IMR-90 (cell line): Measurements from ENCODE around the gene SLC6A16. TPM values are rescaled to one million over a fixed set of nuclear protein-coding genes. Genes with fewer than 3 reads are reported as not detected.

Experiments
- ATAC-seq: fragments of 200-7000 bp; cut with Tn5 transposase; 2 replicates; pipeline ENCODE4 v1.9.1; 2020; ENCODE audit warnings: low read depth, mild to moderate bottlenecking, moderate library complexity
- BruUV-seq: library from RNA; stranded (reverse); fragments of 400-500 nt; replicated peaks from 2 replicates; lab custom pipeline; 2021; lab: Mats Ljungman, UMichigan
- CTCF ChIA-PET: fragments of 300-600 bp; formaldehyde crosslinking; extraction: SDS; loops from one replicate; lab custom pipeline; 2021; ENCODE audit warnings: antibody characterized with exemption; lab: Yijun Ruan, JAX
- POLR2A ChIA-PET: fragments of 300-600 bp; sonication (Branson Sonifier 250); formaldehyde crosslinking; loops from one replicate; lab custom pipeline; 2022; ENCODE audit warnings: antibody characterized with exemption; ENCODE audit not compliant: unreplicated experiment; lab: Charles Lee
- DNase-seq: peaks from one replicate; pipeline ENCODE4 v3.0.0; 2013
- H2AFZ ChIP-seq: replicated peaks from 2 replicates; pipeline ENCODE3; 2013; ENCODE audit warnings: low read length, mild to moderate bottlenecking; ENCODE audit not compliant: poor library complexity
- H2AK5ac ChIP-seq: 2 replicates; pipeline ENCODE4 v1.6.1; 2013; ENCODE audit warnings: low read depth, low read length, inconsistent platforms
- H2AK9ac ChIP-seq: replicated peaks from 2 replicates; pipeline ENCODE3; 2013; ENCODE audit warnings: mild to moderate bottlenecking, low read depth, low read length, moderate library complexity; ENCODE audit not compliant: poor library complexity
- H2BK120ac ChIP-seq: 2 replicates; pipeline ENCODE4 v1.6.1; 2013; ENCODE audit warnings: low read depth, low read length, inconsistent platforms
- H2BK15ac ChIP-seq: 3 replicates; pipeline ENCODE4 v1.6.1; 2013; ENCODE audit warnings: low read depth, low read length, inconsistent platforms
- H2BK20ac ChIP-seq: 2 replicates; pipeline ENCODE4 v1.6.1; 2013; ENCODE audit warnings: low read depth, mild to moderate bottlenecking, inconsistent platforms, low read length, moderate library complexity
- H2BK5ac ChIP-seq: 2 replicates; pipeline ENCODE4 v1.6.1; 2013; ENCODE audit warnings: mild to moderate bottlenecking, low read depth, low read length, inconsistent platforms; ENCODE audit not compliant: poor library complexity, severe bottlenecking
- H3K14ac ChIP-seq: replicated peaks from 2 replicates; pipeline ENCODE4 v1.6.1; 2013; ENCODE audit warnings: low read depth, low read length, inconsistent platforms
- H3K18ac ChIP-seq: 2 replicates; pipeline ENCODE4 v1.6.1; 2013; ENCODE audit warnings: low read depth, low read length, control low read depth
- H3K23ac ChIP-seq: 2 replicates; pipeline ENCODE4 v1.6.1; 2013; ENCODE audit warnings: low read depth, low read length, inconsistent platforms
- H3K27ac ChIP-seq: 2 replicates; pipeline ENCODE4 v1.5.1; 2013; ENCODE audit warnings: mild to moderate bottlenecking, control low read depth, low read length; ENCODE audit not compliant: insufficient read depth
- H3K27me3 ChIP-seq: 2 replicates; pipeline ENCODE4 v1.6.1; 2013; ENCODE audit warnings: low read length; ENCODE audit not compliant: control insufficient read depth, insufficient read depth
- H3K36me3 ChIP-seq: 2 replicates; pipeline ENCODE4 v1.6.1; 2013; ENCODE audit warnings: low read length, mixed read lengths; ENCODE audit not compliant: control insufficient read depth, insufficient read depth
- H3K4ac ChIP-seq: 2 replicates; pipeline ENCODE4 v1.6.1; 2013; ENCODE audit warnings: low read depth, low read length, inconsistent platforms
- H3K4me1 ChIP-seq: 2 replicates; pipeline ENCODE4 v1.6.1; 2013; ENCODE audit warnings: low read length, mixed read lengths; ENCODE audit not compliant: control insufficient read depth, insufficient read depth
- H3K4me2 ChIP-seq: 2 replicates; pipeline ENCODE4 v1.6.1; 2013; ENCODE audit warnings: low read depth, mild to moderate bottlenecking, control low read depth, low read length, moderate library complexity
- H3K4me3 ChIP-seq: 2 replicates; pipeline ENCODE4 v1.5.1; 2013; ENCODE audit warnings: low read depth, mild to moderate bottlenecking, control low read depth, low read length, moderate library complexity; ENCODE audit not compliant: insufficient read depth
- H3K56ac ChIP-seq: 2 replicates; pipeline ENCODE4 v1.6.1; 2013; ENCODE audit warnings: low read length, inconsistent platforms; ENCODE audit not compliant: insufficient read depth; ENCODE audit errors: extremely low read depth
- H3K79me1 ChIP-seq, 2 experiments: 2 replicates each; pipeline ENCODE4 v1.6.1; 2013; ENCODE audit warnings: low read length in 2 of 2, inconsistent platforms in 1 of 2, low read depth in 1 of 2
- H3K9ac ChIP-seq: 2 replicates; pipeline ENCODE4 v1.6.1; 2013; ENCODE audit warnings: low read depth, low read length, control low read depth
- H3K9me1 ChIP-seq: 2 replicates; pipeline ENCODE4 v1.6.1; 2013; ENCODE audit warnings: low read length, inconsistent platforms; ENCODE audit not compliant: insufficient read depth
- H3K9me3 ChIP-seq: 2 replicates; pipeline ENCODE4 v1.6.1; 2013; ENCODE audit warnings: low read length; ENCODE audit not compliant: control insufficient read depth, insufficient read depth
- H4K20me1 ChIP-seq: 2 replicates; pipeline ENCODE4 v1.6.1; 2013; ENCODE audit warnings: low read length, inconsistent platforms; ENCODE audit not compliant: insufficient read depth
- H4K5ac ChIP-seq: 2 replicates; pipeline ENCODE4 v1.6.1; 2013; ENCODE audit warnings: mild to moderate bottlenecking, low read depth, low read length, control low read depth
- H4K8ac ChIP-seq, 2 experiments: 2 replicates each; pipeline ENCODE4 v1.6.1; 2013; ENCODE audit warnings: low read depth in 2 of 2, low read length in 2 of 2, control low read depth in 1 of 2, inconsistent platforms in 1 of 2
- H4K91ac ChIP-seq: 2 replicates; pipeline ENCODE4 v1.6.1; 2013; ENCODE audit warnings: low read depth, low read length, inconsistent platforms; ENCODE audit not compliant: insufficient read depth
- BHLHE40 ChIP-seq: fragments of 150-350 bp; IDR thresholded peaks from 2 replicates; pipeline ENCODE4 v1.6.1; 2016; ENCODE audit warnings: mild to moderate bottlenecking, low read depth, low read length
- CHD1 ChIP-seq: IDR thresholded peaks from 2 replicates; pipeline ENCODE4 v1.6.1; 2012; ENCODE audit warnings: low read depth, low read length, improper control_type of control experiment
- MAFK ChIP-seq: IDR thresholded peaks from 2 replicates; pipeline ENCODE4 v1.6.1; 2012; ENCODE audit warnings: low read depth, low read length, improper control_type of control experiment
- MAZ ChIP-seq: IDR thresholded peaks from 2 replicates; pipeline ENCODE4 v1.6.1; 2012; ENCODE audit warnings: low read depth, mild to moderate bottlenecking, low read length, improper control_type of control experiment, moderate library complexity, borderline replicate concordance
- MXI1 ChIP-seq: IDR thresholded peaks from 2 replicates; pipeline ENCODE4 v1.6.1; 2012; ENCODE audit warnings: low read depth, mild to moderate bottlenecking, low read length, moderate library complexity, borderline replicate concordance
- NFE2L2 ChIP-seq: fragments of 150-350 bp; IDR thresholded peaks from 2 replicates; pipeline ENCODE4 v1.6.1; 2016; ENCODE audit warnings: low read depth, mild to moderate bottlenecking, low read length
- POLR2A ChIP-seq: IDR thresholded peaks from 2 replicates; pipeline ENCODE4 v1.6.1; 2012; ENCODE audit warnings: mild to moderate bottlenecking, low read depth, low read length
- RAD21 ChIP-seq: IDR thresholded peaks from 2 replicates; pipeline ENCODE4 v1.6.1; 2012; ENCODE audit warnings: low read length, improper control_type of control experiment
- RCOR1 ChIP-seq: IDR thresholded peaks from 2 replicates; pipeline ENCODE4 v1.6.1; 2012; ENCODE audit warnings: mild to moderate bottlenecking, low read length, improper control_type of control experiment; ENCODE audit not compliant: insufficient replicate concordance
- RFX5 ChIP-seq: IDR thresholded peaks from 2 replicates; pipeline ENCODE4 v1.8.0; 2012; ENCODE audit warnings: low read depth, mild to moderate bottlenecking, low read length, moderate library complexity
- SMC3 ChIP-seq: fragments of 150-350 bp; IDR thresholded peaks from 2 replicates; pipeline ENCODE4 v1.6.1; 2016; ENCODE audit warnings: low read depth, mild to moderate bottlenecking, antibody characterized with exemption, low read length, moderate library complexity
- WGBS, 2 experiments: methylation state at CpG; one replicate each; pipeline versions ENCODE4 v1.1.5 to v1.1.7; 2013; ENCODE audit warnings: missing lambda C conversion rate in 2 of 2; ENCODE audit not compliant: insufficient read length in 1 of 2; ENCODE audit errors: extremely low coverage in 2 of 2; 5-methylcytosine and 5-hydroxymethylcytosine counted together
- dilution Hi-C: fragments of 300-500 bp; cut with HindIII; formaldehyde crosslinking; loops from one replicate; pipeline ENCODE4 v1.14.3; 2018; ENCODE audit warnings: low sequenced_read_pairs; ENCODE audit not compliant: unreplicated experiment
- in situ Hi-C: fragments of 300-500 bp; cut with MboI; formaldehyde crosslinking; loops from 3 replicates; pipeline ENCODE4 v1.14.3; 2019; ENCODE audit warnings: low sequenced_read_pairs, inconsistent platforms, mixed read lengths
- intact Hi-C: fragments of 100-400 bp; cut with micrococcal nuclease; formaldehyde crosslinking; loops from 2 replicates; pipeline ENCODE4 v1.10.0; 2022
- polyA plus RNA-seq, 3 experiments: library from polyadenylated mRNA; depleted of rRNA; stranded (reverse); fragments of >200 nt; gene quantifications; 2 replicates each; pipeline ENCODE4 v1.2.3, GENCODE V29; 2012; ENCODE audit warnings: low replicate concordance in 1 of 3
- total RNA-seq: library from RNA; depleted of rRNA; stranded (reverse); fragments of >200 nt; gene quantifications from 2 replicates; pipeline ENCODE4 v1.2.3, GENCODE V29; 2012
- TF ChIP-seq, protein P1 (sequence below): conservative IDR thresholded peaks from 2 replicates; pipeline ENCODE4 v1.5.1; 2012; ENCODE audit warnings: mild to moderate bottlenecking, low read depth, low read length, improper control_type of control experiment
- TF ChIP-seq, protein P2 (sequence below): fragments of 150-350 bp; IDR thresholded peaks from 2 replicates; pipeline ENCODE4 v1.6.1; 2017; ENCODE audit warnings: mild to moderate bottlenecking, antibody characterized with exemption, low read length, low read depth

Gene SLC6A16
- total and polyA plus RNA-seq, 2 of the 4 experiments (the other 2 are of a cell fraction): 0.18 to 0.89 TPM

DNA sequence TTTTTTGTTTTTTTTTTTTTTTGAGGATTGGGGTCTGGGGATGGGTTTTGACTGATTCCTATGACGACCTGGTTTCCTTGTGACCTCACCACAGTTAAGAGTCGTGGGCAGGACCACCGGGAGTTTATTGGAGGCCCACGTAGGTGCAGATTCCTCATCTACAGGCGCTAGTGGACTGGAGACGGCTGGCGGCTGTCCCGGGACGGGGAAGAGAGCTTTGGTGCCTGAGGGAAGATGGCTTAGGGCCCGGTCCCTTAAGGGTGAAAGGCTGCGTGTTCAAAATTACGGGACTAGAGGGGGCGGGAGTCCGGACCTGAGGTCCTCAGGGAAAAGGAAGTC is 37.9 kb upstream of the SLC6A16 start:
- in situ Hi-C loops: no loop called here
- ChIA-PET POLR2A (interaction anchor here (1.0 kb wide), 1 partner anchor 11 kb away, joined by 3 read pairs; no protein-coding TSS in a partner anchor), CTCF (no interaction called here)
- H2BK120ac ChIP-seq: no peak overlapping the region
- dilution Hi-C loops: no loop called here
- no peaks in the 10 kb centered on the region for H4K20me1 ChIP-seq
- peak overlapping the region; percentile 94 for H2AFZ ChIP-seq
- H3K9me1 ChIP-seq: peaks cover 8% of the 10 kb centered on the region; the same call in 1 of the 2 replicates
- H3K4me3 ChIP-seq: peak overlapping the region; percentile 82
- H3K56ac ChIP-seq: peak overlapping the region; percentile 26; the same call in 1 of the 2 replicates
- H3K36me3 ChIP-seq: peaks cover 12% of the 10 kb centered on the region
- peak overlapping the region; percentile 39; the same call in 1 of the 2 replicates for H3K23ac ChIP-seq
- TF ChIP-seq, protein P1, sequence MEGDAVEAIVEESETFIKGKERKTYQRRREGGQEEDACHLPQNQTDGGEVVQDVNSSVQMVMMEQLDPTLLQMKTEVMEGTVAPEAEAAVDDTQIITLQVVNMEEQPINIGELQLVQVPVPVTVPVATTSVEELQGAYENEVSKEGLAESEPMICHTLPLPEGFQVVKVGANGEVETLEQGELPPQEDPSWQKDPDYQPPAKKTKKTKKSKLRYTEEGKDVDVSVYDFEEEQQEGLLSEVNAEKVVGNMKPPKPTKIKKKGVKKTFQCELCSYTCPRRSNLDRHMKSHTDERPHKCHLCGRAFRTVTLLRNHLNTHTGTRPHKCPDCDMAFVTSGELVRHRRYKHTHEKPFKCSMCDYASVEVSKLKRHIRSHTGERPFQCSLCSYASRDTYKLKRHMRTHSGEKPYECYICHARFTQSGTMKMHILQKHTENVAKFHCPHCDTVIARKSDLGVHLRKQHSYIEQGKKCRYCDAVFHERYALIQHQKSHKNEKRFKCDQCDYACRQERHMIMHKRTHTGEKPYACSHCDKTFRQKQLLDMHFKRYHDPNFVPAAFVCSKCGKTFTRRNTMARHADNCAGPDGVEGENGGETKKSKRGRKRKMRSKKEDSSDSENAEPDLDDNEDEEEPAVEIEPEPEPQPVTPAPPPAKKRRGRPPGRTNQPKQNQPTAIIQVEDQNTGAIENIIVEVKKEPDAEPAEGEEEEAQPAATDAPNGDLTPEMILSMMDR: no peak
- TF ChIP-seq MAFK (no peak), MXI1 (no peak), RAD21 (no peak), BHLHE40 (no peak), RCOR1 (no peak), RFX5 (no peak), CHD1 (no peak), MAZ (no peak), NFE2L2 (no peak), SMC3 (no peak), POLR2A (no peak; the same call in 1 of the 2 replicates)
- TF ChIP-seq, protein P2, sequence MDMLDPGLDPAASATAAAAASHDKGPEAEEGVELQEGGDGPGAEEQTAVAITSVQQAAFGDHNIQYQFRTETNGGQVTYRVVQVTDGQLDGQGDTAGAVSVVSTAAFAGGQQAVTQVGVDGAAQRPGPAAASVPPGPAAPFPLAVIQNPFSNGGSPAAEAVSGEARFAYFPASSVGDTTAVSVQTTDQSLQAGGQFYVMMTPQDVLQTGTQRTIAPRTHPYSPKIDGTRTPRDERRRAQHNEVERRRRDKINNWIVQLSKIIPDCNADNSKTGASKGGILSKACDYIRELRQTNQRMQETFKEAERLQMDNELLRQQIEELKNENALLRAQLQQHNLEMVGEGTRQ: no peak
- H3K4me2 ChIP-seq: peak overlapping the region; percentile 78
- H4K5ac ChIP-seq: peak overlapping the region; percentile 14; the same call in 1 of the 2 replicates
- H3K4me1 ChIP-seq: peaks cover 2% of the 10 kb centered on the region; the same call in 1 of the 2 replicates
- peaks cover 9 to 47% of the 10 kb centered on the region in 2 experiments for H3K79me1 ChIP-seq
- DNase-seq: peak; percentile 45
- no peak overlapping the region for H3K18ac ChIP-seq
- H2AK9ac ChIP-seq: peak overlapping the region; percentile 69
- H2BK20ac ChIP-seq: no peak overlapping the region
- BruUV-seq: no TSS peak
- H3K27ac ChIP-seq: peak overlapping the region; percentile 39
- no peaks in the 10 kb centered on the region for H3K27me3 ChIP-seq
- H2AK5ac ChIP-seq: peak overlapping the region; percentile 42; the same call in 1 of the 2 replicates
- H3K9ac ChIP-seq: peak overlapping the region; percentile 31; the same call in 1 of the 2 replicates
- H3K9me3 ChIP-seq: no peaks in the 10 kb centered on the region
- H2BK15ac ChIP-seq: no peak overlapping the region
- intact Hi-C loops: loop anchor here (1.0 kb wide), 1 partner anchor 80 kb away; no protein-coding TSS in a partner anchor
- H4K8ac ChIP-seq: peak overlapping the region; percentile 46 to 100; a peak in 2 of 4 replicates
- peak overlapping the region; percentile 65 for H3K4ac ChIP-seq
- peak overlapping the region; percentile 59 for H4K91ac ChIP-seq
- H3K14ac ChIP-seq: peak overlapping the region; percentile 31; the same call in 1 of the 2 replicates
- no peak overlapping the region for H2BK5ac ChIP-seq
- peak; percentile 1 for ATAC-seq
- 0% methylated on average over 4 of the region's 14 CpGs; no CpG with 5 or more reads in 1 of the 2 experiments for WGBS, 2 experiments
